ENCODE results near the gene ARHGEF6. TPM values are rescaled to one million over a fixed set of nuclear protein-coding genes. Genes with fewer than 3 reads are reported as not detected.

The ARHGEF6 gene
- total and polyA plus RNA-seq, 4 donors = 4.9 to 22.4 (median 15.5) TPM

DNA sequence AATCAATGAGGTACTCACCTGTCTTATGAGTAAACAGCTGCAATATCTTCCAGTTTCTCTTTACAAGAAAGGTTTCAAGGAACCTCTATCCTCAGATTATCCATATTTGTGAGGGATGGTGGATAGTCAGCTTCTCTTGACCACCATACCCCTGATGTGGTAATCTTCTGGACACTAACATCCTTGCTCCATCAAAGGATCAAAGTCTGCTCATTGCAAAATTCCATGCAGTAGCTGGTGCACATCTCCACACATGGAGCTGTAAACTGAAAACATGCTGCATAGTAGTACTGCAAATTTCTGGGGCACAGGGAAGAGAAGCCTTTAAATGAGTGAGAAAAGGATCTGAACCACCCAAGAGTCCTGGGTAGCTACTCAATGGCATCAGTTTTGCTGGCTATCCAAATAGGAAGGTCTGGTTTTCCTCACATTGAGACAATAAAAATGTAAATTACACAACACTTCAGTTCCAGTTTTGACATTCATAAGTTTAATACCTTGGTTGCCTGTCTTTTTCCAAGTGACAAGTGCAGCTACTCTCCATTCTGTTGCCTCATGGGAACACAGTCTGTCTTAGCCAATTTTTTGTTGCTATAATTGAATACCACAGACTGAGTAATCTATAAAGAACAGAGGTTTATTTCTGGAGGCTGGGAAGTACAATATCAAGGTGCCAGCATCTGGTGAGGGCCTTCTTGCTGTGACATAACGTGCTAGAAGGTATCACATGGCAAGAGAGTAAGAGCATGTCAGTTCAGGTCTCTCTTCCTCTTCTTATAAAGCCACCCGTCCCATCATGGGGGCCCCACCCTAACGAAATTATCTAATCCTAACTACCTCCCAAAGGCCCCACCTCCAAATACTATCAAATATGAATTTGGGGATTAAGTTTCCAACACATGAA lies 34.4 kb upstream of the ARHGEF6 start:
- no peaks in the 10 kb centered on the region for H3K27me3 ChIP-seq (ENCODE audit: control insufficient read depth in 3 of 3, insufficient read depth in 3 of 3, low read length in 2 of 3)
- TF ChIP-seq CTCF (IDR thresholded peaks at IDR 0.05; ENCODE audit: control extremely low read depth, extremely low read depth) = no peak
- no peak for DNase-seq
- 46 to 90% methylated on average over 3 of the region's 3 CpGs for WGBS, 2 donors
- no peak overlapping the region for H3K4me3 ChIP-seq
- peak overlapping the region in 1 of 2 donors; percentile 33 for H3K27ac ChIP-seq (ENCODE audit: low read depth in 1 of 2, low read length in 1 of 2)
- no peaks in the 10 kb centered on the region for H3K9me3 ChIP-seq (ENCODE audit: control insufficient read depth in 4 of 4, insufficient read depth in 3 of 4, low read length in 3 of 4)
- peaks cover 0 to 4% (median 4%) of the 10 kb centered on the region in 5 donors for H3K4me1 ChIP-seq (ENCODE audit: control insufficient read depth in 5 of 5, insufficient read depth in 5 of 5, low read length in 5 of 5)
- no peak for ATAC-seq (ENCODE audit: insufficient read depth, low FRiP score)
- no peak overlapping the region for H3K9ac ChIP-seq (ENCODE audit: insufficient read depth in 1 of 2, low read length in 2 of 2)
- no peaks in the 10 kb centered on the region for H3K36me3 ChIP-seq (ENCODE audit: control insufficient read depth in 4 of 4, insufficient read depth in 4 of 4, low read length in 4 of 4)

DNA sequence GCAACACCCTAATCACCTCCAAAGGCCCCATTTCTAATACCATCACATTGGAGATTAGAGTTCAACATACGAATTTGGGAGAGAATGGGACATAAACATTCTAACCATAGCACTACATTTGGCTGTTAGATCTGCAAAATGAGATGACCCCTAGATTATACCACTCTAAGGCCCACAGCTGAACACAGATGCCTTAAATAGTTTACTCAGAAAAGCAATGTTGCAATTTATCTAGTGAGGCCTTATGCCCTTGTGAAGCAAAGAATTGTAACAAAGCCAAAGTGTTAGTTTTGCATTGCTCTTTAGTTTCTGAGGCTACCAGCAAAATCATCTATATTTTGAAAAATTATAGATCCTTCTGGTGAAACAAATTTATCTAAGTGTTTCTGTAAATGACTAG lies 31.6 kb upstream of the ARHGEF6 start:
- ATAC-seq (ENCODE audit: insufficient read depth, low FRiP score) (no peak), DNase-seq (peak in 2 of 3 donors; percentile 73 to 80)
- H3K9me3 ChIP-seq (ENCODE audit: control insufficient read depth in 4 of 4, insufficient read depth in 3 of 4, low read length in 3 of 4) = no peaks in the 10 kb centered on the region
- no peaks in the 10 kb centered on the region for H3K27me3 ChIP-seq (ENCODE audit: control insufficient read depth in 3 of 3, insufficient read depth in 3 of 3, low read length in 2 of 3)
- peaks cover 0 to 4% (median 3%) of the 10 kb centered on the region in 5 donors for H3K4me1 ChIP-seq (ENCODE audit: control insufficient read depth in 5 of 5, insufficient read depth in 5 of 5, low read length in 5 of 5)
- no peaks in the 10 kb centered on the region for H3K36me3 ChIP-seq (ENCODE audit: control insufficient read depth in 4 of 4, insufficient read depth in 4 of 4, low read length in 4 of 4)
- 44 to 86% methylated on average over 1 of the region's 1 CpG for WGBS, 2 donors
- H3K9ac ChIP-seq (ENCODE audit: insufficient read depth in 1 of 2, low read length in 2 of 2) = no peak overlapping the region
- H3K4me3 ChIP-seq = no peak overlapping the region
- TF ChIP-seq CTCF (IDR thresholded peaks at IDR 0.05; ENCODE audit: control extremely low read depth, extremely low read depth) = no peak
- H3K27ac ChIP-seq (ENCODE audit: low read depth in 1 of 2, low read length in 1 of 2) = no peak overlapping the region

- no peak for TF ChIP-seq CTCF (IDR thresholded peaks at IDR 0.05; ENCODE audit: control extremely low read depth, extremely low read depth)
- Histone ChIP-seq H3K9me3 (ENCODE audit: control insufficient read depth in 4 of 4, insufficient read depth in 3 of 4, low read length in 3 of 4) (no peaks in the 10 kb centered on the region), H3K36me3 (ENCODE audit: control insufficient read depth in 4 of 4, insufficient read depth in 4 of 4, low read length in 4 of 4) (no peaks in the 10 kb centered on the region), H3K9ac (ENCODE audit: insufficient read depth in 1 of 2, low read length in 2 of 2) (no peak overlapping the region), H3K4me1 (ENCODE audit: control insufficient read depth in 5 of 5, insufficient read depth in 5 of 5, low read length in 5 of 5) (peaks cover 0 to 4% (median 3%) of the 10 kb centered on the region in 5 donors), H3K27me3 (ENCODE audit: control insufficient read depth in 3 of 3, insufficient read depth in 3 of 3, low read length in 2 of 3) (no peaks in the 10 kb centered on the region), H3K4me3 (no peak overlapping the region), H3K27ac (ENCODE audit: low read depth in 1 of 2, low read length in 1 of 2) (no peak overlapping the region)
- DNase-seq (no peak), ATAC-seq (ENCODE audit: insufficient read depth, low FRiP score) (no peak)
- 46 to 55% methylated on average over 3 of the region's 3 CpGs for WGBS, 2 donors
Observed at GRCh38 chrX:136810493-136810892, 29.8 kb upstream of the ARHGEF6 start.

Data from lung (tissue), 12 donors.